Prostate gland (tissue), 2 donors: Measurements from ENCODE around the gene SEMA5A.

Source experiments
- POLR2A ChIP-seq: fragments of 450-650 bp; IDR thresholded peaks from one replicate; pipeline ENCODE4 v1.6.1; 2016; ENCODE audit warnings: antibody characterized with exemption, mild to moderate bottlenecking
- TF ChIP-seq, protein P1 (sequence below), 4 experiments: fragments of 200-600 bp in 2 of 4; fragments of 450-650 bp in 2 of 4; sonication (generic) in 2 of 4; IDR thresholded peaks; 1 replicate in 3 of 4; 2 replicates in 1 of 4; pipeline ENCODE4 v1.5.1; 2016 to 2019; ENCODE audit warnings: antibody characterized with exemption in 4 of 4, mild to moderate bottlenecking in 2 of 4, moderate library complexity in 2 of 4

DNA sequence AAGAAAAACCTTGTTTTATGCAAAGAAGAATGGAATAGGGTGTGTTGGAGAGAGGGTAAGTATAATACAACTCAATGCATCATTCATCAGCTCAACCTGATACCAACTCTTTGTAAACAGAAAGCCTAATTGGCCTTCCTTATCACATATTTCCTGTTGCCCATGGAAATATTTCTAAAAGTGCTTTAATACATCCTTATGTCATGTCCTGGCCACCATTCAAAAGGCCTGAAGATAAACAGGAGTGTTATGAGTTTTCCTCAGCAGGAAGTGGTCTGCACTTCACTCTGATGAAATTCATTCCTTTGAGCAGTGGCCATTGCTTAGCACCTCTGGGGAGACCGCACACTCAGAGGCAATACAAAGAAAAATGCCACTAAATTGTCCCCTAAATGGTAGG, 511.2 kb downstream of the SEMA5A start:
- TF ChIP-seq, protein P1, sequence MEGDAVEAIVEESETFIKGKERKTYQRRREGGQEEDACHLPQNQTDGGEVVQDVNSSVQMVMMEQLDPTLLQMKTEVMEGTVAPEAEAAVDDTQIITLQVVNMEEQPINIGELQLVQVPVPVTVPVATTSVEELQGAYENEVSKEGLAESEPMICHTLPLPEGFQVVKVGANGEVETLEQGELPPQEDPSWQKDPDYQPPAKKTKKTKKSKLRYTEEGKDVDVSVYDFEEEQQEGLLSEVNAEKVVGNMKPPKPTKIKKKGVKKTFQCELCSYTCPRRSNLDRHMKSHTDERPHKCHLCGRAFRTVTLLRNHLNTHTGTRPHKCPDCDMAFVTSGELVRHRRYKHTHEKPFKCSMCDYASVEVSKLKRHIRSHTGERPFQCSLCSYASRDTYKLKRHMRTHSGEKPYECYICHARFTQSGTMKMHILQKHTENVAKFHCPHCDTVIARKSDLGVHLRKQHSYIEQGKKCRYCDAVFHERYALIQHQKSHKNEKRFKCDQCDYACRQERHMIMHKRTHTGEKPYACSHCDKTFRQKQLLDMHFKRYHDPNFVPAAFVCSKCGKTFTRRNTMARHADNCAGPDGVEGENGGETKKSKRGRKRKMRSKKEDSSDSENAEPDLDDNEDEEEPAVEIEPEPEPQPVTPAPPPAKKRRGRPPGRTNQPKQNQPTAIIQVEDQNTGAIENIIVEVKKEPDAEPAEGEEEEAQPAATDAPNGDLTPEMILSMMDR (IDR thresholded peaks at IDR 0.05): no peak
- TF ChIP-seq POLR2A: no peak
